Measurements from ENCODE around the gene FSTL4.

The FSTL4 gene

DNA sequence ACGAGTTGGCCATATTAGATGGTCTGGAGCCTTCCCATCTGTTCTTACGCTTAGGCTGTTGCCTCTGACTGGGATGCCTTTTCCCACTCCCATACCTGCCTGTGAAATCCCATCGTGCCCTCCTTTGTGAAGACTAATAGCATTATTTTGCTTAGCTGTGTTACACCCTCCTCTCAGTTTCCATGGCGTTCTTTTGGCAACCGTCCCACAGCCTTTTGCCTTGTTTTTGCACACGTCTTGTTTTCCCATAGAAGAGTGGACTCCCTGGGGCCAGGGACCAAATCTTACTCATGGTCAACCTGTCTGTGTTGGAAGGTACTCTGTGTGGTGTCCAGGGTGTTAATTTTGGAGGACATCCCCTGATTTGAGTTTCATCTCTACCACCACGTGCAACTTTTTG lies 318.4 kb downstream of the FSTL4 start:
- DNase-seq (ENCODE audit: low spot score) = no peak

DNA sequence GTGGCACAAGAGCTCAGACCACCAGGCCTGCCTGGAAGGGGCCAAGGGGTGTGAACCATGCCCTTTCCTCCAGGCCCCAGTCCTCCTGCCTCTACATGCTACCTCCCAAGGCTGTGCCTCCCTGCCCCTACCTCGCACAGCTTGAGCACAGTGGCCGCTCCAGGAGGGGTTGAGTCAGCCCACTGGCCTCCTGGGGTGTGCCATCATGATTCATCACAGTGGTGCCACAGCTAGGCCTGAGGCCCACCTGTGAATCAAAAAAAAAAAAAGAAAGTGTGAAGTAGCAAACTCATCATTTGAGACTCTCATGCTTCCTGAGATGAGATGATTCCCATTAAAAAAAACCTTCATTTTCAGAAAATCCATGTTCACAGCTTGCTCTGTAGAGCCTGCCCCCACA lies 320.0 kb downstream of the FSTL4 start:
- no peak for DNase-seq (ENCODE audit: low spot score)

DNA sequence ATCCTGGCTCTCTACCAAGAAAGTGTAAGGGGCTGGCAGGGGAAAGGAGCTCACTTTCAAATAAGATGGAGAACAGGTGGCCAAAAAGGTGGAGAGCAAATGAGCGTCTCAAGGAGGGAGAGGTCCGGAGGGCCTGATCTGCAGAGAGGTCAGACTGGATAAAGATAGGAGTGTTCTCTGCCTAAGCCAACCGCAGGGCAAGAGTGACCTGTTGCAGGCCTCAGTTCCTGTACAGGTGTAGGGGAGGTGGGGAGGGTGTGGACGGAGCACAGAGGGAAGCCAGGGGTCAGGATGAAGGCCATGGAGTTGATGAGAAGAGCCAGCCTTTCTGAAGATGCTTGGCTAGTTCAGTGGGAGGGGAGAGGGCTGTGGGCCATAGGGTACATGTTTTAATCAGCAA lies 320.8 kb downstream of the FSTL4 start:
- no peak for DNase-seq (ENCODE audit: low spot score)

DNA sequence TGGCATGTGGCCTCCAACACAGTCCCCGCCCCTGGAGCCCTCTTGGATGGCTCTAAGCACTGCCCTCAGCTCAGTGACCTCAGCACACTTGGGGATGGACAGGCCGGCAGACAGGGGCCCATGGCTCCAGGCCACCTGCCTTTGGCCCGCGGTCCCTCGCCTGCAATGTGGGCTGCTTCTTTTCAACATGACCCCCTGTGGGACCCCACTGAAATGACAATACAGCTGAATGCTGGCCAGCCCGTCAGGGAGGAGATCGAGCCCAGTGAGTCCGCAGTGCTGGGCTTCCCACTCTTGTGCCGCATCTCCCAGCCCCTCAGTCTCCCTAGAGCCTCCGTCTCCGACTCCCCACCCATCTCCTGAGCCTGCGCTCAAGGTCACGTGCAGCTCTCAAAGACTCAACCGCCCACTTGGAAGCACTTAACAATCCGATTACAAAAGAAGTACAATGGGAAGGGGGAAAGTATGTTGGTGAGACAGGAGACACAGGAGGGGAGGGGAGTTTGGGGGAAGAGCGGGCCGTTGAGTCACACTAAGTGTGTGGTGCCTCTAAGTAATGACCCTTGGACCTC lies 321.6 kb downstream of the FSTL4 start:
- no peak for DNase-seq (ENCODE audit: low spot score)

DNA sequence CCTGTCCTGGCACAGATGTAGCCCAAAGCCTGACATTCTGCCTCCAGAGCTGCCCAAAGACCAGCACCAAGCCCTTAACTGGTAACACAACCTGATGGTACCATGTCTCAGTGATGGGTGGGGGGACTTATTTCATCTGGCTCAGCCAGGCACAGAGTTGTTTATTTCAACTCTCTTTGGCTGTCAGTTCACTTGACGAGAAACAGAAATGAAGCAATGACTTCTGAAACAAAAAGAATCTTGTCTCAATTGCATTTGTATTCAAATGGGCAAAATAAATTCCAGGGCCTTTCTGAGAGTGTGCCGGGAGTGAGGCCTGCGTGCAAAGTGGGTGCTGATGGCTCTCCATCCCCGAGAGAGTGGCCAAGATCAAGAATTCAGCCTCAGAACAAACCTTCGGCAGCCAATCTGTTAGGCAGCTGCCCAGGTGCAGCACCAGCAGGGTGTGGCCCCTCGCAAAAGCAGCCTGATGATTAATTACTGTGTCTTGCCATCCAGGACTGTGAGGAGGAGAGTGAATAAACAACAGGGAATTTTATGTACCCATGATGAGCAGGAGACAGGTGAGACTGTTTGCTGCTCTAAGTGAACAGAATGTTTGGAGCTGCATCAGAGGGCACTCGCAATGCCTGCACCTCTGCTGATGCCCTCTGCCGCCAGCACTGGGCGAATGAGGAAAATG lies 322.5 kb downstream of the FSTL4 start:
- DNase-seq (ENCODE audit: low spot score) = no peak

DNA sequence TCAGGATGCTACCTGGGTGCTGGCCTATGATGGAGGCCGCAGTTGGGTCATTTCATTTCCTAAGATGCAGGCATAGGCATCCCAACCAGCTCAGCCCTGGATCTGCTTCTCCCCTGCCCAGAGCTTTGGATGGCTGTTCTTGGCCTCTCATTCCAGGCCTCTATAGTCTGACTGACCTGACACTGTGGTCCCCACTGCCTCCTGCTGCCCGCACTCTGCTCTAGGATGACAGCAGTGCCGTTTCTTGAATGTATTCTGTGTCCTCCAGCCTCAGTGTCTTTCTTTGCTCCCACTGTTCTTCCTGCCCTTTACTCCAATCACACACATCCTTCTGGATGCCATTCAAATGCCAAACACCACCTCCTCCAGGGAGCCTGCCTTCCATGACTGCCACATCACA lies 324.8 kb downstream of the FSTL4 start:
- peak; percentile 18 for DNase-seq (ENCODE audit: low spot score)

DNA sequence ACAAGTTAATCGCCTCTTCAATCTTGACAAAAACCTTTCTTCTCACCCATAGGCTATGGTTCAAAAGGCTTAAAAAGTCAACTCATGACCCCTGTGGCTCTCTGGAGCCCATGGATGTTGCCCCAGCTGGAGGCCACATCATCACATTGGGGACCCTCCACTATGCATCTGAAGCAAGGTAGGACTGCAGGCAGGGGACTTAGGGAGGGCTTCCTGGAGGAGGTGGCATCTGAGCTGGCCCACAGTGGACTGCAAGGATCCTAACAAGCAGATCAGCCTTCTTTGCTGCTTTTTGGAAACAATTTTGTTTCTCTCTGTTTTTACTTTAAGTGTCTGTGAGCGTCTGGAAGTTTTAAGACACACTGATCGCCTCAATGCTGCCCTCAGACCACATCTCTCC lies 325.9 kb downstream of the FSTL4 start:
- no peak for DNase-seq (ENCODE audit: low spot score)

DNA sequence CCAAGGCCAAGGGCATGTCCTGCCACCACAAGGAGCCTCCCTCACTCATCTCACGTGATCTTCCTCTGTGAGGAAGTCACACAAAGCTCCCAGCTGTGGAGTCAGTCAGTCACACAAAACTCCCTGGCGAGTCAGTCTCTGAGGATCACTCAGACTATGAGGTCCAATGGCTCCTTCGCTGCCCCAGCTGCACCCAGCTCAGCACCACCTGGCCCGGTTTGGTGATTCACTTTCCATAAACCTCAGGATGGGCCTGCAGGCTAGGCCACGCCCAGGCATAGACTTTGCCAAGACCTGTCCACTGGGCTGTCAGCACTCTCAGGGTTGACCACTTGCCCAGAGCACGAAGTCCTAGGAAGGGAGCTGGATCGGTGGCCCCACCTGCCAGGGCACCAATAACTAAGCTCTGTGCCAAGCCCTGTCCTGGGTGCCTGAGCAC lies 326.7 kb downstream of the FSTL4 start:
- DNase-seq (ENCODE audit: low spot score) = peak; percentile 18

DNA sequence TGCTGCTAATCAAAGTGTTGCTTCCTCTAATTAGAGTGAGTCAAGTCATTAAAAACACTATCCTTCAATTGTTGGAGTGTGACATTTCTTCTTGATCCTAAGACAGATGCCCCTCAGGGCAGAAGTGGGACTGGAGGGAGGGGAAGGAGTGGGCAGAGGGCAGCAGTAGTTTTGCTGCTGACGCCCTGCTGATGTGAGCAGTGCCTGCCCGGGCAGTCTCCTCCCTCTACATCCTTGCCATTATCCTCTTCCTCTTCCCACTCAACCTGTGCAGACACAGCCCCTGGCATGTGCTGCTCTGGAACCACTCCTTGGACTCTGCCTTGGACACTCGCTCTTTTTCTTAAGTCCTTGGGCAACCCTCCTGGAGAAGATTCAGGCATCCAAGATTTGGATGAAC lies 328.0 kb downstream of the FSTL4 start:
- no peak for DNase-seq (ENCODE audit: low spot score)

DNA sequence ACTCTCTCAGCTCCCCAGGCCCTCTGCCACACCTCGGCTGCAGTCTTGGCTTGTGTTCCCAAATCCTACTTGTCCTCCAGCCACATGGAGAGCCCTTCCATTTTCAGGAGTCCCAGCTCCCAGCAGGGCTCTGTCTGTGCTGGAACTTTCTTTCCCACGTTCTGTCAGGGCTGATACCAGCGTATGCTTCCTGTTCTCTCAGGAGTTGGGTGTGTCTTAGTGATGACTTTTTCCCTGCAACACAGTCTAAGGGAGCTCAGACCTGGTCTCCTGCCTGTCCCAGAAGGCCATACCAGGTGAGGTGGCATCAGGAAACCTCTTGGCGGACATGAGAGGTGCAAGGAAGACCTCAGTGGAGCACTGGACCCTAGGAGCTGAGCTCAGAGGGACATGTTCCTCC lies 334.0 kb downstream of the FSTL4 start:
- DNase-seq (ENCODE audit: low spot score) = no peak

DNA sequence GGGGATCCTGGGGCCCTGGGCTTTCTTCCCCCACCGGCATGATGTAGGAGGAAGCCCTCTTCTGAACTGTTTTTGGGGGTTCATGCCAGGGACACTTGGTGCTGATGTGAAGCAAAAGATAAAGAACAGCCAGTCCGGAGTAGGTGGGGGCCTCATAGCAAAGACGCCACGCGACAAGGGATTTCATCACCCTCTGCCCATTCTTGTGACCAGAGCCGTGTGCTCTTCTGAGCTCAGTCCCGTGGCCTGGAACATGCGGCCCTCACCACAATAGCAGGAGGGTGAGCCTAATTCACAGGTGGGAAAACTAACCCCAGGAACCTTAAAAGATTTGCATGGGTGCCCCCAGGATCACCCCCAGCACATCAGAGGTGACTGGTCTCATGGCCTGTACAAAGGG lies 334.6 kb downstream of the FSTL4 start:
- no peak for DNase-seq (ENCODE audit: low spot score)

DNA sequence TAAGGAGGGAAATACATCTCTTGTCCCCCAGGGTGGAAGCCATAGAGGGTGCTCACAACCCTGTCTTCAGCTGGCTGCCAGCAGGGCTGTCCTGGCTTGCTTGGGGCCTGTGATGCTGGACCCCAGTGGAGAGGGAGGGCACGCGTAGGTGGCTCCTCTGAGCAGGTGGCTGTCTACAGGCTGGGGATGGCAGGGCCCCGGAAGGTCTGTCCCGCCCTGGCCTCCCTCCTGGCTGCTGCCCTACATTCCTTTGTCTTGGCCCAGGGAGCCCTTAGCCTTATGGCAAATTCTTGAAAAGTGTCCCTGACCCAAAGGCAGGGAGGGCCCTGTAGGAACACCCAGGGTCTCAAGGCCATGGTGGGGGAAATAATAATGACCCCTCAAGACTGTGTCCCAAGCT lies 336.2 kb downstream of the FSTL4 start:
- DNase-seq (ENCODE audit: low spot score) = no peak

DNA sequence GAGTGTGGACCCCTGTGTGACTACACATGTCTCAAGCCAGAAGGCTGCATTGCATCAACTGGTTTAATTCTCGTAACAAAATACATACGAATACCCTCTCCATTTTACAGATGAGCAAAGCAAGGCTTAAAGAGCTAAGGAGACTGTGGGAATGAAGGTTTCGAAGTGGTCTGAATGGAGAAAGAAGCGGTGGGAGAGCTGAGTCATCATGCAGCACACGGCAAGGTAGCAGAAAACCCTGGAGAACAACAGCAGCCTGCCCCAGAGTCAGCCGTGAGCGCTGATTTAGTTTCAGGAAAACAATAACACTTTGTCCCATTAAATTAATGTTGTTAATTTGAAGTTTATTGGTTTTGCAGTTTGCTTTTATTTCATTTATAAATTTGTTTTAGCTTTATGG lies 336.7 kb downstream of the FSTL4 start:
- no peak for DNase-seq (ENCODE audit: low spot score)

DNA sequence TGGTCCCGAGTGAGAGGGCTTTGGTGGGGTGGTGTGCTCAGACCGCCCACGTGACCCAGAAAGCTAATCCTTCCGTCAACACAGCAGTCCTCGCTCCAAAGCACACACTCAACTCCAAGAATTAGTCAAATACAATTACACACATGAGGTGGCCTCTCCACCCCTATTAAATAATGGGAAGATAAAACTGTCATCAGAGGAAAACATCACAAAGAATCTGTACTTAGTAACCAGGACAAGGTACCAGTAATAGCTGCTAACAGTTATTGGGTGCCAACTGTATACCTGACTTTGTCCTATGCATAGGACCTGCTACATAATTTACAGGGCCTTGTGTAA lies 337.8 kb downstream of the FSTL4 start:
- no peak for DNase-seq (ENCODE audit: low spot score)

DNA sequence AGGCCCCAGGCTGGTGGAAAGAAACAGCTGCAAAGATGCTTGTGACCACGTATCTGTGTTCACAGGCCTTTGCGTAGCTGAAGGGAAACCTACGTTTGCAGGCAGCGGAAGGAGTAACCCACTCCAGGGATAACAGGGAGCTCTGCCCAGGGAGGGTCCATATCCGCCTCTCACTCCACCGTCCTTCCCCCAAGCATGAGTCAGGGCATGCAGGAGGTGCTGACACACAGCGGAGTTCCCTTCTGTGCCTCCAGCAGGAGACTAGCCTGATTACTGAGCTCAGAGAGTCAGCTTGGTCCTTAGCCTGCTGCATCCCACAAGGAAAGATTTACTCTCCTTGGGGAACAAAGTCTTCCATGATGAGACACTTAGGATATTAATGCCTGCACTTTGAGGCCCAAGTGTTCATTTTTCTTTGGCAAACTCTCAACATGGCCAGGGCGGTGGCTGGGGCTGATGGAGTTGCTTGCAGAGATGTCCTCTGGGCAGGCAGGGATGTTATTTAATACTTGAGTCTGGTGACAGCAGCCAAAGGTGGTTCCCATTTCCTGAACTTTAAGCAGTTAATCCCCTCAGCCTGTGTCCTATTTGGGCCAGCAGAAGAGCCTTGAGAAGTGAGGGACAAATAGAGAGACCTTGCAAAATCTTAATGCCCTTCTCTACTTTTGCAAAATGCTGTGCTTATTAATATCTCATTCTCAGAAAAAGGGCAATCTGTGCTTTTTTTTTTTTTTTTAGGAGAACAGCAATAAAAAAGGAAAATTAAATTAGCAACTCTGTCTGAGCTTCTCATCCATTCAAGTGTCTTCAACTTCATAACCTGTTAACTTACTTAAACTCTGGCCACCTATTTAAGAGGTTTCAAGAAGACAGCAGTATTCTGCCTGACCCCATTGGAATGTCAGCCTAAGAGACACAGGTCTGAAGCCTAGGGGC lies 338.4 kb downstream of the FSTL4 start:
- no peak for DNase-seq (ENCODE audit: low spot score)

DNA sequence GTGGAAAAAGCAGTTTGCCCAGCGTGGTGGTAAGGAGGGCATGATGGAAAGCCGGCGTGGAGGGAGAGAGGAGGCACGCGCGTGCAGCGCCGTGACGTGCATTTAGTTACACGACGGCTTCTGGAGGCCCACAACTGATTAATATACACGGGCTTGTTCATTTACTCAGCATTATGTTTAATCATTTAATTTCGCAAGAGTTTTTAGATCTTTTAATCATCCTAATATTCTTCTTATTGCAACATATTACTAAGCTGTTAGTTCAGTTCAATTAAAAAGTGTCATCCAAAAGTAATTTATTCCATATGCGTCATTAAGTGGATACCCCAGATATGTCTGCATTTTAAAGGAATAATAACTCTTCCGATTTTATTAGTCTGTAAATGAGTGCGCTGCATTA lies 340.0 kb downstream of the FSTL4 start:
- DNase-seq (ENCODE audit: low spot score) = no peak

DNA sequence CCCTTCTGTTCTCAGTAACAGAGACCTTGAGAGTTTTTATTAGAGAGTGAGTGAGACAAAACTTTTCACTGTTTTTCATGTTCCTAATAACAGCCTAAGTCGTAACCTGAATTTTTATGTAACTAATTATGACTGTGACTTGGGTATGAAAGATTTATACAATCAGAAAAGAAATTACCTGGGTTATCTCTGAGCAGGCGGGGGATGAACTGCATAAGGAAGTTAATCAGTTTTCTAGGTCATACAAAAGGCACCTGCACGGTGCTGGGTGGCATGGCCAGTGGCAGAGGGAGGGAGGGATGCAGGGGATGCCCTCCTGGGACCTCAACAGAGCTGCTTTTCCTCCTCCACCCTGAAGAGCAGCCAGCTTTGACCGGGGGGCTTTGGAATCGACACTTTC lies 340.7 kb downstream of the FSTL4 start:
- DNase-seq (ENCODE audit: low spot score) = no peak

DNA sequence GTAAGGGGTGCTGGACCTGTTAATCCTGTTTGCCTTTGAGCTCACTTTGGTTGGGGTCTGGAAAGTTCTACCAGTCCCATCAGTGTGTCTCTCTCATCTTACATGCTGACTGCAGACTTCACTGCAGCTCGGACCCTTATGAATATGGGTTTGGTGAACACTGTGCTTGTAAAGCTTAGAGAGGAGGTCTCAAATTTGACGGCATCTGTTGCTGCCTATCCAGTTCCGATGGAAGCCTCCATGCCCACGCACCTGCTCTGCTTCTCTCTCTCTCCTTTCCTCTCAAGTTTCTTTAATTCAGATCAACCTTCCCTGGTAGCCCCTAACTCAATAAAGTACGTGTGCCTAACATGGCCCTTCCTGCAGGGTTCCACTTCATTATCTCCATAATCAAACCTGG lies 342.6 kb downstream of the FSTL4 start:
- DNase-seq (ENCODE audit: low spot score) = no peak

DNA sequence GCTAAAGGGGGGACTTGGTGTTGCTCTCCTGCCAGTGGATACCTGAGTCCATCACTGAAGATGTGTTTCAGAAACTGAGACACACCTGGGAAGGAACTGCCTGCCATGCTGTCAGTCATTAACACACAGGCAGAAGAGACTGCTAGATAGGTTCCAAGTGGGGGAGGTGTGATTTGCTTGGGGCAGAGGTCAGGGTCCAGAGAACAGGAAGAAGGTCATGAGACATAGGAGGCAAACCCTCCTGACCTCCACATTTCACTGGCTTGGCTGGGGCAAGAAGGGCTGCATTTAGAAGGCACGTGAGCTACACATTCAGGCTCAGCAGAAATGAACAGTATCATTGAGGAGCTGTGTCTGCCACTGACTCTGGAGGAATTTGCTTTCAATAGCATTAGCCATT lies 344.7 kb downstream of the FSTL4 start:
- DNase-seq (ENCODE audit: low spot score) = no peak

DNA sequence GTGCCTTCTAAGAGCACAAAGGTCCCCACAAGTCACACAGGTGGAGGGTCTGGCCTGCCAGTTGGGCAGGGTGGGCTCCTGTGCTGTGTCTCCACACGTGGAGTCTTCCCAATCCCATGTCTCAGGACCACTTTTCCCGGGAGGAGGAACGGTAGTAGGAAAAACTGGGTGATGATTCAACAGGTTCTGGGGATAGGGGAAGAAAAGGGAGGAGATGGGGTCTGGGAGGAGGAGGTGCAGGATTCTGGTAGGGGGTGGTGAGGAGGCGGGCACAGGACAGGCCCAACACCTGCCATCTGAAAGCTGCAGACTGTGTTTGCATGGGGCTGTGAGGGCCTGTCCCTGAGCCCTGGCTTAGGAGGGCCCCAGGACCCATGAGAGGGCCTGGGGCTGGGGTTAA lies 345.4 kb downstream of the FSTL4 start:
- DNase-seq (ENCODE audit: low spot score) = no peak

DNA sequence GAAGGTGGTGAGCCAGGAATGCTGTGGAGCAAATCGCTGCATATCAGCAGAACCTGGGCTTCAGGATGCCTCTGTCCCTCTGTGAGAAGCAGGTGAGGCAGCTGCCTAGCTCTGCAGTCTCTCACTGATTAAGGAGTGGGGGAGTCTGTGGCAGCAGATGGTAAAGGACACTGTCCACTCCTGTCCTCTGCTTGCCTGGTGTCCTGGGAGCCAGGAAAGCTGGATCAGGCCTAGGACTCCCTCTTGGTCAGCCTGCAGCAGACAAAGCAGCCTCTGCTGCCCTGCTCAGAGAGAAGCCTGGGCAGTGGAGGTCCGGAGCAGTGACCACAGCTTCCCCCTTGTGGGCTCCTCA lies 345.8 kb downstream of the FSTL4 start:
- DNase-seq (ENCODE audit: low spot score) = no peak

DNA sequence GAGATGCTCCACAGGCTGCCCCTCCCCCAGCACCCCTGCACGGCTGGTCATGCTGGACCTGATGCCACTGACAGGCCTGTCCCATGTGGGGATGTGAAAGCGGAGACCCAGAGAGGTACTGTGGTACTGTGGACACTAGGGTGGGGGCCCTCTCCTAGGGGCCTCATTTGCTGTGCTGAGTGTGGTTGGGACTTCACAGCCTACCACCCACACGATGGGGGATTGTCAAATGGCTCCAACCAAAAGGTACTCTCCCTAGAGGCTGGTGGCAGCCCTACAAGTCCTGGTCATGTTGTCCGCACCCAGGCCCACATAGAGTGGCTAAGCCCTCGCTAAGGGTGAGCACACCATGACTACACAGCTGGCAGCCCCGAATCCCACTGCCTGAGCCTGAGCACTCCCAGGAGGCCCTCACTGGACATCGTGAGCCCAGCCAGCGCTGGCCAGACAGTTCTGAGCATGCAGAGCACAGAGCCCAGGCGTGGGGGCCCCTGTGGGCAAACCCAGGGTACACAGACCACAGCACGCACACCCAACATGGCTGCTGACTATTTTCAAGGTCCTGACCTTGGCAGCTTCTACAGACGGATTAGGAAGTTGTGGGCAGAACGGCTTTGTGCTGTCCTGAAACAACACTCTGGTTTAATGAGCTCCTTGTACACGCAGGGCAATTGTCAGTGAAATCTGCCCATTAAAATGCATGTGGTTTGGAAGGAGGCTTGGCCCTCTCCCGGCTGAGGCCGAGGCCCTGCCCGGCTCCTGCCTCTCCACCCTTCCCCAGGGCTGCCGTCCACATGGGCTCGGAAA lies 346.4 kb downstream of the FSTL4 start:
- no peak for DNase-seq (ENCODE audit: low spot score)

DNA sequence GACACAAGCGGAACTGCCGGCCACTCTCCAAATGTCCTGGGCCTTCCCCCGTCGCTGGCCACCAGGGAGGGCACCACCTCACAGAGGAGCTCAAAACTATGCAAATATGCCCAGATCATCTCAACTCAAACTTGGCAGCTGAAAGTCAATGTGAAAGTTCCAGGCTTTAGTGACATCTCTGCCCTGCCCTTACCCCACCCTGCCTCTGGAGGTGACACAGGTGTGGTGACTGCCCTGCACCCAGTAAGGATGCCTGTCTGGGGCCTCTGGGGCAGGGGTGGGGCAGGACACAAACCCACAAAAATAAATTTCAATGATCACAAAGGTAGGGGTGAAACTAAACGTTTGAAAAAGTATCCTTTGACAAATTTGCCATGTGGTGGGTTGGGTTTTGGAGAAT lies 347.1 kb downstream of the FSTL4 start:
- no peak for DNase-seq (ENCODE audit: low spot score)

All from AG08396 (cell line).